HUES6 (cell line): Measurements from ENCODE around the gene CHST9.
A peak's percentile ranks its signal among the peaks of the same experiment; 100 is the strongest.

Experiments
- H3K27ac ChIP-seq: 2 replicates; pipeline ENCODE4 v1.7.0; 2013; ENCODE audit warnings: low read depth, mild to moderate bottlenecking, low read length, inconsistent platforms
- H3K27me3 ChIP-seq: 2 replicates; pipeline ENCODE4 v1.6.1; 2013; ENCODE audit warnings: low read length; ENCODE audit not compliant: control insufficient read depth, insufficient read depth
- H3K36me3 ChIP-seq: 2 replicates; pipeline ENCODE4 v1.6.1; 2013; ENCODE audit warnings: low read length; ENCODE audit not compliant: control insufficient read depth, insufficient read depth
- H3K4me1 ChIP-seq: 2 replicates; pipeline ENCODE4 v1.6.1; 2013; ENCODE audit warnings: low read length; ENCODE audit not compliant: control insufficient read depth, insufficient read depth
- H3K4me3 ChIP-seq: 2 replicates; pipeline ENCODE4 v1.5.1; 2013; ENCODE audit warnings: low read depth, low read length
- H3K9ac ChIP-seq: one replicate; pipeline ENCODE4 v1.6.1; 2013; ENCODE audit warnings: mild to moderate bottlenecking, low read length
- H3K9me3 ChIP-seq: 2 replicates; pipeline ENCODE4 v1.6.1; 2013; ENCODE audit warnings: low read depth, low read length; ENCODE audit not compliant: control insufficient read depth, insufficient read depth

The CHST9 gene

DNA sequence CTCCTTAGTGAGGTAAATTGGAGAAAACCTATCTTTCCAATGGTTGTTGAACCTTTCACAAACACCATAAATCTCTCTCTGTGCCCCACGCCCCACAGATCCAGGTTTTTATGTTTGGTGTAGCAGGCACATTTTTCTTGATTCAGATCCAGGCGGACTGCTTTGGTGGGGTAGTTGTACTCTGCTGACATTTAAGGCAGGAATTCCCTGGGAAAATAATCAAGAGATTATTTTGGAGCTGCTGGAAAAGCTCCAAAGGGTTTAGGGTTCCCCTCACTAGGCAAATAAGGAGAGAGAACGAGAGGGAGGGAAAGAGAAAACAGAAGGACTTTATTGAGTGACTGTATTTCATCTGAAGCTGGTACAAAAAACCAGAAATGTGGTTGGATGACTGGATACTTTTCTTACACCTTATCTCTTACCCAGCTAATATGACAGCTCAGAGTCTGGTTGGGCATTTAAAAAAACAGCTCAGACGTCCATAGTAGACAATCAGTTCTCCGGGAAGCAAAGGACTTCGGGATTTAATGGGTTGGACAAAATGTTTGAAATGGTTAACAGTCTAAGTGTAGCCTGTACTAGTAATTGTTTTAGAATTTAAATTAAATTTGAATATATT, 316.0 kb downstream of the CHST9 start:
- Histone ChIP-seq H3K27me3 (peaks cover 14% of the 10 kb centered on the region), H3K4me1 (peaks cover 6% of the 10 kb centered on the region), H3K9me3 (no peaks in the 10 kb centered on the region), H3K4me3 (no peak overlapping the region), H3K27ac (no peak overlapping the region), H3K9ac (no peak overlapping the region), H3K36me3 (no peaks in the 10 kb centered on the region)

DNA sequence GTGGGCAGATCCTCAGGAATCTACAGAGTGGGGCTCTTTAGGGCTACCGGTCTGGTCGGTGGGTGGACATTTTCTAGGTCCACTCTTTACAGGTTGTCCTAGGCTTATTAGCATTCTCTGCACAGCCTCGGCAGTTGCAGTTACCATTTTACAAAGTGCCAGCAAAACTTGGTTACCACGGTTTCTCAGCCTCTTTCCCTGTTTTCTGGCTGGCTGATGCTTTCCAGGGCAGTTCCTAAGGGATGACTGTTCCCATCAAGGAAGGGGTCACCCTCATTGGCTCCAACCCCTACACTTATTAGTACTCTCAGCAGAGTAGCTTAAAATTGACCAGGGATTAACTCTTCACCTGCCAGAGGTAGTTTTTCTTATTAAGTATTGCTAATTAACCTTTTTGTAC, 317.6 kb downstream of the CHST9 start:
- Histone ChIP-seq H3K4me3 (no peak overlapping the region), H3K36me3 (no peaks in the 10 kb centered on the region), H3K9me3 (no peaks in the 10 kb centered on the region), H3K9ac (no peak overlapping the region), H3K4me1 (peaks cover 11% of the 10 kb centered on the region), H3K27ac (no peak overlapping the region), H3K27me3 (peaks cover 29% of the 10 kb centered on the region)

DNA sequence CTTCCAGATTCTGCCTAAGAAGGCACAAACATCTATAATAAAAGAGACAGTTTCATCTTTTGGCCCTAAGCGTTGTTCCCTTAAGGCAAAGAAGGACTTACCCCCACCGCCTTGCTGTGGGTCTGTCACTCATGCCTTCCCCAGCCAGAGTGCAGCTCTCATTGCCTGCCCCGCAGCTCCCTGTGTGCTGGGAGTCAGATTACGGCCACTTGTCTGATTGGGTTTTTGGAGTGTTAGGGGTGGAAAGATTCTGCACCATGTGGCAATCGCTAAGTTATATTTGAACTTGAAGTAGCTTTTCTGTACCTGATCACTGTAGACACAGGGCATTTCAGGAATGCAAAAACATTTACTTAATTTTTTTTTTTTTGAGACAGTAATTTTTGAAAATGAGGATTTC, 319.6 kb downstream of the CHST9 start, which contains the start of gene AQP4:
Gene AQP4, minus strand, starts transcription at position 151 of the 400 bp plus-strand sequence. Its CDS starts 18 bp downstream, at position 133.
- H3K36me3 ChIP-seq, result no peaks in the 10 kb centered on the region
- no peaks in the 10 kb centered on the region for H3K9me3 ChIP-seq
- no peak within 1 kb of the TSS for H3K9ac ChIP-seq
- H3K4me1 ChIP-seq, result peaks cover 11% of the 10 kb centered on the region
- no peak within 1 kb of the TSS for H3K4me3 ChIP-seq
- peaks cover 34% of the 10 kb centered on the region for H3K27me3 ChIP-seq
- no peak within 1 kb of the TSS for H3K27ac ChIP-seq

DNA sequence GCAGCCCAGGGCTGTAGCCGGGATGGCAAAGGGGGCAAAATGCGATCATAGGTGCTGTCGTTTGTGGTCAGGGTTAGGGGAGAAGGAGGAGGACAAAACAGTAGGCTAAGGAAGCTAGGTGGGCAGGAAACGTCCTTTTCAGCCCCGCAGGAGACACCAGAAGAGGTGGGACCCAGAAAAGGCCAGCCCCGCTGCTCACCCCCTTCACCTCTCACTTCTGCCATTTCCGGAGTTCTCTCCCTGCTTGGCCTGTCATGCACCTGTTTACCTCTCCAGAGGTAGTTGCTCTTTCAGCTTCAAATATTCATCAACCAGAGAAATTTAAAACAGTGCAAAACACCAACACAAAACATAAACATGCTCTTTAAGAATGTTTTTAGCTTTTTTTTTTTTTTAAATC, 320.4 kb downstream of the CHST9 start:
- peaks cover 34% of the 10 kb centered on the region for H3K27me3 ChIP-seq
- no peak overlapping the region for H3K9ac ChIP-seq
- peaks cover 11% of the 10 kb centered on the region for H3K4me1 ChIP-seq
- no peaks in the 10 kb centered on the region for H3K36me3 ChIP-seq
- no peaks in the 10 kb centered on the region for H3K9me3 ChIP-seq
- no peak overlapping the region for H3K4me3 ChIP-seq
- H3K27ac ChIP-seq, result no peak overlapping the region

DNA sequence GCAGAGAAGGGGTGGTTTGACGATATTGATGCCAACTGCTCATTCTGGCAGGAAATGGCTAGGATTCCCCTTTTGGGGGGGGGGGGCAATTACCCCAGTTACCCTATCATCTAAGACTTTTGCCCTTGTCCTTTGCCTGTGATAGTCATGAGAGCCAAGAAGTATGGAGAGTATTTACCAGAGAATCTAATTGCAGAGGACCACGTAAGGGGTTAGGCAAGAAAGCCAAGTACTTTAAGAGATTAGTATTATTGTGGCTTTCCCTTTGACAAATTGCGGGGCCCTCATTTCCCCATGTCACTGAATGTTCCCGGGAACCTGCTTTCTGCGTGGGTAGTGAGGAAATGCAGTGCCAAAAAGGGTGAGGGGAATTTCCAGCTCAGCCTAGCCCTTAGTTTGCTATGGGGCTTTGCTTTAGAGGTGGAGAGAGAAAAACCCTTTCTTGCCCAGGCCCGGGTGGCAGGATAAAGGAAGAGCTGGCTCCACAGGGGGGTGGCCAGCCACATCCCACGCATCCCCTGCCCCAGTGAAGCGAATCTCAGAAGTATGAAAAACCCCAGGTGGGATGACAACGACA, 321.1 kb downstream of the CHST9 start:
- Histone ChIP-seq H3K4me1 (peaks cover 11% of the 10 kb centered on the region), H3K27ac (no peak overlapping the region), H3K9me3 (no peaks in the 10 kb centered on the region), H3K36me3 (no peaks in the 10 kb centered on the region), H3K4me3 (peak overlapping the region; percentile 64; the same call in 1 of the 2 replicates), H3K27me3 (peaks cover 34% of the 10 kb centered on the region), H3K9ac (no peak overlapping the region)

DNA sequence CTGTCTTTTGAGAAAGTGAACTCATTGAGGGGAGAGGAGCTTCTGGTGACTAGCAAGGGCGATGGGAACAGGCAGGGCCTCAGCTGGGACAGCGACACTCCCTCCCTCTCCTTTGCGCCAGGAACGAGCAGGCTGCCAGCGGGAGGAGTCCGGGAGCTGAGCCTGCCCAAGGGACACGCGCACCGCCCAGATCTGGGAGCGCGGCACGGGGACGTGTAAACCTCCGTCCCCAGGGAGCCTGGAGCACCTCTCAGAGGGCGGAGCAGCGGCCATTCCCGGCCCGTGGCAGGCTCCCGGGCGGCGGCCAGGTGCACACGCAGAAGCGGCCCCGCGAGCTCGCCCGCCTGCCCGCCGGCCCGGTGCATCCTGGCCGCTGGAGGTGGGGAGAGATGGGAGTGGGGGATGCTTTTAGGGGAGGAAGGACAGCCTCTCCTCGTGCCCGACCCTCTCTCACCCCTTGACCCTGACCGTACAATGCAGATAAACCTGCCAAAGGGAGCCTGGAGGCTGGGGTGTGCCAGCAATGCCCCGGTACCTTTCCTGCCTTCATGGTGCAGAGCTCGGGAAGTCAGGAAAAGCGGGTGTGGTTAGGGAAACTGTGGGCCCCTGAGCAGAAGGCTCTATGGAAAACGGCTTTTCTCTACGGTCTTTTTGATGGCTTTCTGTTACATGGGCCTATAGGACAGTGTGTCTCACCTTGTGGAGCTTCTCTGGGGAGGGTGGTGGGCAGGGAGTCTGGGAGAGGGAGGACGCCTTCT, 321.8 kb downstream of the CHST9 start:
- H3K9ac ChIP-seq, result peak overlapping the region; percentile 35
- H3K4me1 ChIP-seq, result peaks cover 11% of the 10 kb centered on the region
- H3K4me3 ChIP-seq, result peak overlapping the region; percentile 64
- H3K27ac ChIP-seq, result no peak overlapping the region
- H3K27me3 ChIP-seq, result peaks cover 34% of the 10 kb centered on the region
- H3K9me3 ChIP-seq, result no peaks in the 10 kb centered on the region
- no peaks in the 10 kb centered on the region for H3K36me3 ChIP-seq

DNA sequence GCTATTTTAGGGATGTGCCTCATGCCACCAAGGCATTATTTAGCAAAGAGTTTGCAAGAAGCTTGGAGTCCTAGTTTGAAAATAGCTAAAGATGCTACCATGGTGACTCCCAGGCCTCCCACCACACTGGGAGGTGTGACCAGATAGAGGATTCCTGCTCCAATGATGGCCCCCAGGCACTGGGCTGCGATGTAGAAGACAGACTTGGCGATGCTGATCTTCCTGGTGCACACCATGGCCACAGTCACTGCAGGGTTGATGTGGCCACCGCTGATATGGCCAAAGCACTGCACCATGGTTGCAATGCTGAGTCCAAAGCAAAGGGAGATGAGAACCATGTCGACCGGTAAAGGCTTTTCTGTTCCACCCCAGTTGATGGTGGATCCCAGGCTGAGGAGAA, 323.0 kb downstream of the CHST9 start:
- peaks cover 11% of the 10 kb centered on the region for H3K4me1 ChIP-seq
- no peaks in the 10 kb centered on the region for H3K9me3 ChIP-seq
- no peak overlapping the region for H3K27ac ChIP-seq
- H3K9ac ChIP-seq, result no peak overlapping the region
- H3K27me3 ChIP-seq, result peaks cover 34% of the 10 kb centered on the region
- H3K36me3 ChIP-seq, result no peaks in the 10 kb centered on the region
- H3K4me3 ChIP-seq, result no peak overlapping the region
